GM18909 (cell line): ENCODE measurements around the gene PLCB1.

ENCODE experiments used
- ATAC-seq: cut with Tn5 transposase; IDR thresholded peaks from one replicate; pipeline ENCODE4 v1.9.1; 2021; ENCODE audit warnings: mild to moderate bottlenecking; ENCODE audit not compliant: unreplicated experiment, poor library complexity

The PLCB1 gene

GRCh38 chr20:8877294-8877693, 745.2 kb downstream of the PLCB1 start:
- ATAC-seq = no peak

GRCh38 chr20:8879669-8880068, 747.6 kb downstream of the PLCB1 start:
- ATAC-seq = no peak

- no peak for ATAC-seq
Measured at GRCh38 chr20:8880085-8880853, 748.2 kb downstream of the PLCB1 start.

GRCh38 chr20:8891039-8891438, 759.0 kb downstream of the PLCB1 start:
- ATAC-seq = no peak

- ATAC-seq = no peak
Measured at GRCh38 chr20:8895472-8895871, 763.4 kb downstream of the PLCB1 start.

GRCh38 chr20:8898823-8899222, 766.8 kb downstream of the PLCB1 start:
- ATAC-seq = no peak

GRCh38 chr20:8901237-8902025, 769.4 kb downstream of the PLCB1 start:
- no peak for ATAC-seq

- ATAC-seq = no peak
Measured at GRCh38 chr20:8903655-8904605, 771.9 kb downstream of the PLCB1 start.

- ATAC-seq = no peak
Measured at GRCh38 chr20:8909596-8909995, 777.5 kb downstream of the PLCB1 start.

- ATAC-seq = no peak
Measured at GRCh38 chr20:8912096-8912495, 780.0 kb downstream of the PLCB1 start.

GRCh38 chr20:8912731-8913130, 780.7 kb downstream of the PLCB1 start:
- no peak for ATAC-seq

GRCh38 chr20:8913456-8913855, 781.4 kb downstream of the PLCB1 start:
- no peak for ATAC-seq

- no peak for ATAC-seq
Measured at GRCh38 chr20:8914421-8914820, 782.4 kb downstream of the PLCB1 start.

- no peak for ATAC-seq
Measured at GRCh38 chr20:8917084-8917483, 785.0 kb downstream of the PLCB1 start.

- ATAC-seq = no peak
Measured at GRCh38 chr20:8918145-8918544, 786.1 kb downstream of the PLCB1 start.

- no peak for ATAC-seq
Measured at GRCh38 chr20:8924539-8924938, 792.5 kb downstream of the PLCB1 start.

GRCh38 chr20:8930726-8931125, 798.7 kb downstream of the PLCB1 start:
- ATAC-seq = no peak

- no peak for ATAC-seq
Measured at GRCh38 chr20:8932192-8933165, 800.4 kb downstream of the PLCB1 start.

GRCh38 chr20:8933381-8933807, 801.3 kb downstream of the PLCB1 start:
- no peak for ATAC-seq
